ENCODE data around the gene RHOD. TPM values are rescaled to one million over a fixed set of nuclear protein-coding genes. Genes with fewer than 3 reads are reported as not detected.
A peak's percentile ranks its signal among the peaks of the same experiment; 100 is the strongest.

The RHOD gene
- total RNA-seq, 1 donor from 2014 or later = 49.5 TPM

DNA sequence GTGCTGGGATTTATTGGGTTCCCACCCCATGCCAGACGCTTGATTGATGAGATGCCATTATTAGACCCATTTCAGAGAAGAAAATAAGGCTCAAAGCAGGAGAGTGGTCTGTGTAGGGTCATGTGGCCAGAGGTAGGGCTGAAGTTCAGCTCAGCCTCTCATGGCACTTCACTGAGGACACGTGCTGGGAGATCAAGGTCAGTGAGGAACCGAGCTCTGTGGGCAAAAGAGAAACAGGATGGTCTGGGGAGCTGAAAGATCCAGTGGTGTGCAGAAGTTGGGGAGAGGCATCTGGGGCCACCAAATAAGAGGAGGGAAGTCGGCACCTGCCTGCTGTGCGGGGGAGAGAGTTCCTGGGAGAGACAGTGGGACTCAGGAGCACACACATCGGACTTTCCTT, 19.6 kb downstream of the RHOD start:
- no peaks in the 10 kb centered on the region for H3K36me3 ChIP-seq
- no peak for TF ChIP-seq CTCF (IDR thresholded peaks at IDR 0.05; ENCODE audit: borderline replicate concordance)
- H3K4me3 ChIP-seq = no peak overlapping the region
- no peaks in the 10 kb centered on the region for H3K9me3 ChIP-seq (replicated peaks)
- H3K27me3 ChIP-seq (ENCODE audit: low read depth) = no peaks in the 10 kb centered on the region
- peaks cover 5% of the 10 kb centered on the region for H3K4me1 ChIP-seq
- no peak for DNase-seq
- intact Hi-C loops (cut with micrococcal nuclease) = no loop called here
- no peak overlapping the region for H3K27ac ChIP-seq (replicated peaks)

- Histone ChIP-seq H3K9me3 (replicated peaks) (no peaks in the 10 kb centered on the region), H3K4me3 (no peak overlapping the region), H3K36me3 (no peaks in the 10 kb centered on the region), H3K27ac (replicated peaks) (no peak overlapping the region), H3K4me1 (peaks cover 12% of the 10 kb centered on the region), H3K27me3 (ENCODE audit: low read depth) (peaks cover 9% of the 10 kb centered on the region)
- intact Hi-C loops (cut with micrococcal nuclease) = no loop called here
- DNase-seq = no peak
- TF ChIP-seq CTCF (IDR thresholded peaks at IDR 0.05; ENCODE audit: borderline replicate concordance) = no peak
Measured at GRCh38 chr11:67079065-67079705, 22.5 kb downstream of the RHOD start.

- intact Hi-C loops (cut with micrococcal nuclease) = no loop called here
- DNase-seq = no peak
- Histone ChIP-seq H3K9me3 (replicated peaks) (no peaks in the 10 kb centered on the region), H3K27ac (replicated peaks) (no peak overlapping the region), H3K36me3 (no peaks in the 10 kb centered on the region), H3K27me3 (ENCODE audit: low read depth) (peaks cover 9% of the 10 kb centered on the region), H3K4me1 (peaks cover 12% of the 10 kb centered on the region), H3K4me3 (peak overlapping the region; percentile 54)
- TF ChIP-seq CTCF (IDR thresholded peaks at IDR 0.05; ENCODE audit: borderline replicate concordance) = no peak
Measured at GRCh38 chr11:67082071-67082791, 25.6 kb downstream of the RHOD start.

GRCh38 chr11:67083786-67084366, 27.2 kb downstream of the RHOD start:
- DNase-seq = no peak
- intact Hi-C loops (cut with micrococcal nuclease) = no loop called here
- Histone ChIP-seq H3K9me3 (replicated peaks) (no peaks in the 10 kb centered on the region), H3K36me3 (no peaks in the 10 kb centered on the region), H3K27me3 (ENCODE audit: low read depth) (peaks cover 9% of the 10 kb centered on the region), H3K4me3 (no peak overlapping the region), H3K4me1 (peaks cover 12% of the 10 kb centered on the region), H3K27ac (replicated peaks) (no peak overlapping the region)
- no peak for TF ChIP-seq CTCF (IDR thresholded peaks at IDR 0.05; ENCODE audit: borderline replicate concordance)

DNA sequence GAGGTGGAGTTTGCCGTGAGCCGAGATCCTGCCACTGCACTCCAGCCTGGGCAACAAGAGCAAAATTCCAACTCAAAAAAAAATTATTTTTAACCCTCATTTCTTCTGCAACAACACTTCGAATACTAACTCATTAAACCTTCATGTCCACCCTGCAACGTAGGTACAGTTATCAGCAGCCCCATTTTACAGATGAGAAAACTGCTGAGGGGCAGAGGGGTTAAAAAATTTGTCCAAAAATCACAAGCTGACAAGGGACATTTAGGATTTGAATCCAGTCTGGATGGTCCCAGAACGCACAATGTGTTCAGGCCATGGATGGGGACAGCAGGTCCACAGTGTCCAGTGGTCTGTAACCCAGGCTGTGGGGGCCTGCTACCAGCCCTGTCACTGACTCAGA, 29.0 kb downstream of the RHOD start:
- peaks cover 9% of the 10 kb centered on the region for H3K27me3 ChIP-seq (ENCODE audit: low read depth)
- intact Hi-C loops (cut with micrococcal nuclease) = no loop called here

More for the DNA sequence above, 29.0 kb downstream of the RHOD start:
- Histone ChIP-seq H3K4me1 (peaks cover 12% of the 10 kb centered on the region), H3K36me3 (no peaks in the 10 kb centered on the region), H3K4me3 (no peak overlapping the region), H3K9me3 (replicated peaks) (no peaks in the 10 kb centered on the region), H3K27ac (replicated peaks) (no peak overlapping the region)
- no peak for DNase-seq
- TF ChIP-seq CTCF (IDR thresholded peaks at IDR 0.05; ENCODE audit: borderline replicate concordance) = no peak

All from left ventricle myocardium inferior (tissue), 1 donor.